IPS-NIHi11 (cell line): ENCODE measurements around the gene SQOR.
A peak's percentile ranks its signal among the peaks of the same experiment; 100 is the strongest.

Experiments used
- DNase-seq: peaks from one replicate; pipeline ENCODE4 v3.0.0; 2012; ENCODE audit warnings: mixed read lengths, low spot score

SQOR gene

DNA sequence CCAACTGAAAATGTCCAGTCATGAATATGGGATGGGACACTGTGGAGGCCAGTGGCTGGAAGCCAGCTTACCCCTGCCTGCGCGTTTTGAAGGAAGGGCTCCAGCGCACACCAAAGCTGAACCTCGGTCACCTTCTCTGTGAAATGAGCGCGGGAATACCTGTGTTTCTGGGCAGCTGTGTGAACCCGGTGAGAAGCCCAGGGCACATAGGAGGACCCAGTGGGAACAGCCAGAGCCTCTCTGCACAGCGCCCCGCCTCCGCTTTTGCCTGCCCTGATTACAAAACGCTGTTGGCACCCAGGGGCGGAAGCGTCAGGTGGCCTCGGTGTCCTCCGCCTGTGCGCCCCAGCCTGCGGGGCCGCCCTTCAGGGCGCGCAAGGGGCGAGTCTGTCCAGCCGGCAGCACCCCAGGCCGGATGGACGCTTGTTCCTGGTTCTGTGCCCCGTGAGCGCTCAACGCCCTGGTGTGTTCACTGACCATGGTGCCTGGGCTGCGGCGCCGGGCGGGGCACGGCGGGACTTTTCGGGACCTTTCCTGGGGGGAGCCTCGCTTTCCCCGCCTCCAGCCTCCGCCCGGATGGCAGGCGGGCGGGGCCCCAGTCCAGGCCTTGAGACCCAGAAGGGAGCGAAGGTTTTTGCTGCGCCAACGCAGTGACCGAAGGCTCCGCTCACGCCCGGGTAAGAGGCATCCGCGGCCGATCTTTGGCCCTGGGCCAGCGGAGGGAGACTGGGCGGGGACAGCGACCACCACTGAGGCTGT is at the start of gene SQOR:
TSS of gene SQOR (plus strand) at position 598 of the 759 bp plus-strand sequence. CDS start 23,895 bp downstream, outside the sequence.
- DNase-seq, result peak; percentile 75

GRCh38 chr15:45585069-45585791 is 49.6 kb upstream of the SQOR start:
- no peak for DNase-seq

DNA sequence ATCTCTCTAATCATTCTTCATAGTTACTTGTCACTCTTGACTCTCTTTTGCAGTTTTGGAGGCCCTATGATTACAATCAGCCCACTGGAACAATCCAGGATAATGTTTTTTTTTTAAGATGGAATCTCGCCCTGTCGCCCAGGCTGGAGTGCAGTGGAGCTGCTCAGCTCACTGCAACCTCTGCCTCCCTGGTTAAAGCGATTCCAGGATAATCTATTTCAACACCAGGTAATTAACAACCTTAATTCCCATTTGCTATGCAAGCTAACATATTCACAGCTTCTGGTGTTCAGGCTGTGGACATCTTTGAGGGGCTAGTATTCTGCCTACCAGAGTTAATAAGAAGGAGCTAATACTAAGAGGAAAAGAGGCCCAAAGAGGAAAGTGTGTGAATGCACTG is 48.7 kb upstream of the SQOR start:
- DNase-seq, result no peak

- DNase-seq, result no peak
Observed at GRCh38 chr15:45586601-45587094, 48.2 kb upstream of the SQOR start.

DNA sequence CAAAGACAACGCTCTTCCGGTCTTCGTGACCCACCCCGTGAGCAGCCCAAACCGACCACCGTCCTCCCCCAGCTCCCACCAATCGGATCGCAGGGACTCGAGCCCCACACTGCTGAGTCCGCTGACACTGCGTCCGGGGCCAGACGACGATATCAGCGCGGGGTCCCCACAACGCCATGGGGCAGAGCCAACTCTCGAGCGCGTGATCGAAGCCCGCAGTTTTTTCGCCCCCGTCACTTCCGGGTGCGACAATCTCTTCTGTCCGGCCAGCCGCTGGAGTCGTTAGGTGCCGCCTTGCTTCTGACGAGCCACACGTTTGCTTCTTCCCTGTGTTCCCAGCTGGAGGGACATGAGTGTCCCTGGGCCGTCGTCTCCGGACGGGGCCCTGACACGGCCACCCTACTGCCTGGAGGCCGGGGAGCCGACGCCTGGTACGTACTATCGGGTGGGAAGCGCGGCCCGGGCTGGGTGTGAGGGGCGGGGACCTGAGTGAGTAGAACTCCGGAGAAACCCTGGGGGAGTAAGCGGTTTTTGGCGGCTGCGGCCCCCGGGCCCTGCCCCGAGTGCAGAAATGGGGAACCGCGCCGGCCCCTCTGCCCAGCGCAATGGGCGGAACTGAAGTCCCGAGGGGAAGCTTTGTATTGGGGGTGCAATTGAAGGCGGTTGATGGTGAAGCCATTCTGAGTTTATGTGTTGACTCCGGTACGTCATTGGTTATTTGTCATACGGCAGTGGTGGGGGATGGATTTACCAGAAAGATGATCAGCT is 47.5 kb upstream of the SQOR start, which contains the start of gene BLOC1S6:
TSS of gene BLOC1S6 (plus strand) at position 285 of the 768 bp plus-strand sequence. CDS start at position 350, 65 bp downstream.
- DNase-seq, result peak; percentile 85

DNA sequence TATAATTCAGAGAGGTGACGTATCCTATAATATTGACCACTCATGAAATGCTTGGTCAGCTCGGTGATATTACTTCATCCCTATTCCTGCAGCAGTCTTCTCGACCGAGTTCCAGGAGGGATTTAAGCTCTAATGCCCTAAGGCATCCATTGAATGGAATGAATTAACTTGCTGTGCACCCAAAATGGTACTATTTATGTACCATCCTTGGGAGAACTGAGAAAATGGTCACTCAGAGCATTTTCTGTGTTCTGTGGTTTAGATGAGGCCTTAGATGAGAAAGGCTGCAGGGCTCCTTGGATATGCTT is 47.0 kb upstream of the SQOR start:
- no peak for DNase-seq

- DNase-seq, result no peak
Observed at GRCh38 chr15:45588219-45588875, 46.5 kb upstream of the SQOR start.

GRCh38 chr15:45589256-45589655 is 45.6 kb upstream of the SQOR start:
- DNase-seq, result no peak

GRCh38 chr15:45594319-45594718 is 40.5 kb upstream of the SQOR start:
- no peak for DNase-seq

DNA sequence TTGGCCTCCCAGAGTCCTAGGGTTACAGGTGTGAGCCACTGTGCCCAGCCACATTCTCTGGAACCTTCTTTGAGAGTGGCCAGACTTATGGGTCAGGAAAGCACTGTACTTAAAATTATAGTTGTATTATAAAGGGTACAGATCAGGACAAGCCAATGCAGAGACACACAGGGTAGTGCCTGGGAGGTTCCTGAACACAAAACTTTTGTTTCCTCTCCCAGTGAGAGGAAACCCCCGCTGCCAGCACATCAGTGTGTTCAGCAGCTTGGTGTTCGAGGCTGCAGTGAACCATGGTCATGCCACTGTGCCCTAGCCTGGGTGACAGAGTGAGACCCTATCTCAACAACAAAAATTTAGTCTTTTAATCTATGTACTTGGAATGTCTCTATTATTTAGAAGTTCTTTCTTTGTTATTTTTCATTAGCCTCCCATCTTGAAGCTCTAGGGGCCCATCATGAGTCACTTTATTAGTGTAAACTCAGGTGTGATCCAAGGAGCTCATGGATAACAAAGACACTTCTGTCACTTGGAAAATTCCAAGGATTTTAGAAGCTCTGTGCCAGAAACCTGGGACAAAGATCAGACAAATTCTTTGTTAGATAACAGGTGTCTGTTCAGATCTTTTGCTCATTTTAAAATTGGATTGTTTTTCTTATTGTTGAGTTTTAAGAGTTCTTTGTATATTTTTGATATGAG is 39.8 kb upstream of the SQOR start:
- DNase-seq, result no peak

- no peak for DNase-seq
Observed at GRCh38 chr15:45603881-45604280, 30.9 kb upstream of the SQOR start.

- DNase-seq, result no peak
Observed at GRCh38 chr15:45604326-45604725, 30.5 kb upstream of the SQOR start.

- DNase-seq, result no peak
Observed at GRCh38 chr15:45606413-45606812, 28.4 kb upstream of the SQOR start.

- no peak for DNase-seq
Observed at GRCh38 chr15:45606841-45607240, 28.0 kb upstream of the SQOR start.

- no peak for DNase-seq
Observed at GRCh38 chr15:45611305-45611704, 23.5 kb upstream of the SQOR start.

GRCh38 chr15:45612790-45613415 is 21.9 kb upstream of the SQOR start:
- no peak for DNase-seq

DNA sequence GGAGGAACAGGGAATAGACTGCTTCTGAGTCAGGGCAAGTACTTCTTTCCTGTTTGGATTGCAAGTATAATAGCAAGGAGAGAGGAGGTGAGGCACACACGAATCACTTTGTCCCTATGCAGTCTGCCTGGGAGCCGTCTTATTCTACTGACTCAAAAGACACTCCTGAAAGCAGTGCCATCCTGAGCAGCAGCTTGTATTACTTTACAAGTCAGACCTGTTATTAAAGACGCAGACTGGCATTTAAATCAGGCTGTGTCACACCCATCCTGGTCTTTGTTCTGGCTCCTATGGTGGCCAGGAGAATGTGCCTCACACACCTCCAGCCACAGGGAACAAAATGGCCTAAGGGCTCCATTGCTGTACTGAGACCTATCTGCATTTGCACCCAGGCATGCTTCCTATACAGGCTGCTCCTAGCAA is 17.9 kb upstream of the SQOR start:
- no peak for DNase-seq

DNA sequence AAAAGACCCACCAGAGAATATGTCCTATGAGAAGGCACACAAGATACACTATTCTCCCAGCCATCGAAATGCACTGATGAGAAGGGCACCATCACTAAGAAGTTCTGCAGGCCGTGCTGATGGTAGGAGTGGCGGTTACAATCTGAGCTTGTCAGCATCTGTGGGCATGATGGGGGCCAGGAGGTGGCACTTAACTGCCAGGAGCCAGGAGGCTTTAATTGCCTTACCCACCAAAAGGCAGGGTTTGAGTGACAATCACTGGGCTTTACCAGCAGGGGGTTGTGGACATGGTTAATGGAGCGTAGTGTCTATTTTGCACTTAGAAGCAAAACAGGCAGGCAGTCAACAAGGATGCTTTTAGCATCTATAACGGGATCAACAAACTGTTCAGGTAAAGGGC is 16.0 kb upstream of the SQOR start:
- DNase-seq, result peak; percentile 31

- DNase-seq, result no peak
Observed at GRCh38 chr15:45628136-45628535, 6.7 kb upstream of the SQOR start.

DNA sequence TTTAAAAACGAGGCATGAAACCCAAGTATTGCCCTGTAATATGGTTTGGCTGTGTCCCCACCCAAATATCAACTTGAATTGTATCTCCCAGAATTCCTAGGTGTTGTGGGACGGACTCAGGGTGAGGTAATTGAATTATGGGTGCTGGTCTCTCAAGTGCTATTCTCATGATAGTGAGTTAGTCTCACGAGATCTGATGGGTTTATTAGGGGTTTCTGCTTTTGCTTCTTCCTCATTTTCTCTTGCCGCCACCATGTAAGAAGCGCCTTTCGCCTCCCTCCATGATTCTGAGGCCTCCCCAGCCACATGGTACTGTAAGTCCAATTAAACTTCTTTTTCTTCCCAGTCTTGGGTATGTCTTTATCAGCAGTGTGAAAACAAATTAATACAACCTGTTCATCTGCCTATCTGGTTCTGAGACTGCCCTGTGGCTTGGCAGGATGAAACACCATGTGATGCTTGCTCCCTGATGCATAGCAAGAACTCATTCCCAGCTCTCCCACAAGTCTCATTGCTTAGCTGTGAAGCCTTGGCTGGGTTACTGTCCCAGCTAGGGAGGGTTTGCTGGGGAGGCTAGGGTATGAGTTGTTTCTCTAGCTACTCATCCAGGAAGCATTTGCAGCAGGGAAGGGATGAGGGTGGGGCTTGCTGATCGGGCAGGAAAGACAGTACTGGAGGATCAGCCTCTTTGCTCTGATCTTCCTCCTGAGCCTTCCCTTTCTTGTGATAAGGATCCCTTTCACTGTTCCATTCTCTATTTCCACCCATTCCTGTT is 3.7 kb upstream of the SQOR start:
- no peak for DNase-seq
